IPS-11a (cell line): ENCODE data around the gene KCTD3.

Experiments used
- H3K4me3 ChIP-seq: one replicate; pipeline ENCODE4 v1.5.1; 2013; ENCODE audit warnings: low read depth, low read length, control low read depth

KCTD3 gene

DNA sequence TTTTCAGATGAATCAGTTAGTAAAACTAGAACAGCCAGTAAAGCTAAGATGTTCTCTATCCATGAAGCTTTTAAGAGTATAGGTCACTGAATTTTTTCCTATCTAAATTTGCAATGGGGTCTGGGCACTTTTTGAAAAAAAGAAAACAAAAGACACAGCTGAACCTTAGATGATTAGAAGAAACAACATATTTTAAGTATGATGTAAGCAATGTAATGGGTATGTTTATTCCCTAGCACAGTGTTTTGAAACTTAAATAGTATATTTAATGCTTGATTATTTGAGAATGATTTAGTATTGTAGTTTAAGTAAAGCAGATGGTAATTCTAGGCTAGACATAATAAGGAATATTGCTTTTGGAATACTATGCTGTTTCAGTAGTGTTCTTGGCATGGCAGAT is 36.2 kb downstream of the KCTD3 start:
- no peak overlapping the region for H3K4me3 ChIP-seq

DNA sequence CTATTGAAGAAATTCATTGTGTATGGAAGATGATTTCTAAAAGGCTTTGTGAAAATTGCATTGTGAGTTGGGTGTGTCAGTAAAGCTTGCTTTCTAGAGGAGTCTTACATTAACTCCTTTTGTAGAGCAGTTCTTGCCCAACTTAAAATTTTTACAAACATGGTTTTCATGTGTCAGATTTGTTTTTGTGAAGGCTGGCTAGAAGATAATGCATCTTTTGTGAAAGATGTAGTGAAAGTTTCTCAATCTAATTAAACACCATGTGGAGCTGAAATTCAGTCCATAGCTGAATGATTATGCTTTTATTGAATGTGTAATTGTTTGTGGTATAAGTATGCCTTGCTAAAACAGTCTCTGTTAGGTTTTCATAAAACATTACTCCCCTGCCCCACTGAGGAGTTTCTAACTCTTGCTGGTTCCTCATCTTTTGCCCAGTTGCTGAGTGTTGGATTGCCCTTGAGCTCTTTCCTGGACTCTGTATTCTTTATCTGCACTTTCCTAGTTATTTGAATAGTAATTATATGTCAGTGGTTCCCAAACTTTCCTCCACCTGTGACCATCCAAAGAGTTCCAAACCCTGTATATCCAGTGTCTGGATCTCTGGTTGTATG is 38.0 kb downstream of the KCTD3 start:
- no peak overlapping the region for H3K4me3 ChIP-seq

DNA sequence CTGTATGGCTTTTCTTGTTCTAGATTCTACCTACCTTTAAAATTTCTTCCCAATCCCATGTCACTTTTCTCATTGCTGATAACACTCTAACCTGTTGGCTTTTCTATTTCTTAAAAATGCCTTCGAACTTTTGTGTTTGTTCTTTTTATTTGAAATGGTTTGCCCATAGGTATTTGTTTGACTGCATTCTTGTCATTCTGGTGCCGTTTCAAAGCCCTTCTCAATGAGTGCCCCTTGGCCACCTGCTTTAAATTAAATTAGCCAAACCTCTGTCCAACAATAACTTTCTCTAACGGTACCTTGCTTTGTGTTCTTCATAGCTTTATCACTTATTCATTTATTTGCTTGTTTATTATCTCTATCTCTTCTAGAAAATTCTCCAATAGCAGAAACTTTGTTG is 38.9 kb downstream of the KCTD3 start:
- H3K4me3 ChIP-seq = no peak overlapping the region

DNA sequence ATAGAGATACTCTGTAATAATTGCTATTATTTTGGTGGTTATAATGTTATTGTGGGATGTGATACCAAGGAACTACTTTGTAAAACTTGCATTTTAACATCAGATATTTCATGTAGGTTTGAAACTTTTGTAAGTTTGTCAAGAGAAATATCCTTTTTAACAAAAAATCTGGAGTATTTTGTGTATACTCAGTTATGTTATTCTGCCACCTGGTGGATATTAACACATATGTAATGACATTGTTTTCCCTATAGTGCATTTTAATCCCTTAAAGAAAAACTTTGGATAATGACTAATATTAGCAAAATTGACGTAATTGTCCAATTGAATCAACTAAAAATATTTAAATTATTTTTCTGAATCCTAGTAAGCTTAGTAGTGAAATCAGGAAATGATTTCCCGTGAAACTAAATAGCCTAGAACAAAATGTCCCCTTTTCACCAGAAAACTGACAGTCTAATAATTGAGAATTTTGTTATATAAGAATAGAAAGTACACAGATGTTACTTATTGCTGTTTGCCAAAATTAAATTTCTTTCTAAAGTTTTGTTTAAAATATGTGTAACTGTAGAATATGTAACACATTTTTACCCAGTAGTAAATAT is 39.6 kb downstream of the KCTD3 start:
- H3K4me3 ChIP-seq = no peak overlapping the region

DNA sequence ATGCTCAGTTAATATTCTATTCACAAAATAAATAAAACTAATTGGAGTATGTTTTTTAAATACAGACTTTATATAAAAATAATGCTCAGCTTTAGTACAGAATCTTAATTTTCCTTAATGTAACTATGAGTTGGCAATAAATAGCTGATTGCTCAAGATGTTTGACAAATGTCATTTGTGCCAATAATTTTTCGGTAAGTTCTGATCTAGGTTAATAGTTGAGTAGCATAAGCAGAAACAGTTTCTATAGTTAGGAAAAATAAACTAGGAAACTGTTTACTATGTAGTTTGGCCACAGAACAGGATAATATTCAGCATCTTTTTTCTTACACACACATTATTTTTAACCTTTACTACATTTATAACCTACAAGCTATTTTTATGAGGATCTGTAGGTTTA is 40.3 kb downstream of the KCTD3 start:
- no peak overlapping the region for H3K4me3 ChIP-seq

DNA sequence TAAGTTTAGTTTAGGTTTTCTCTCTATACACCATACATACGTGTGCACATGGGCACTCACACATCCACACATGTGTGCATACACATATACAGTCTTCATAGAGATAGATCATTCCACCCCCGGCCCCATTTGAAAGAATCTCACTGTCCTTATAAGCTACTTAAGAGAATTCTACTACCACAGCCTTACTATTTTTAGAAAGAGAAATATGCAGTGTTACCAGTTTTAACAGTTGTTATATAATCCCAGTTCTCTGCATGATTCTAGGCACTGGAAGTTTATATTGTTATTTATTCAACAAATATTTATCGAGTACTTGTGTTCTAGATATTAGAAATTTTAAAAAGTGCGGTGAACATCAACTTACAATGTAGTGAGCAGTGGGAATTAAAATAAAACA is 41.5 kb downstream of the KCTD3 start:
- H3K4me3 ChIP-seq = no peak overlapping the region

DNA sequence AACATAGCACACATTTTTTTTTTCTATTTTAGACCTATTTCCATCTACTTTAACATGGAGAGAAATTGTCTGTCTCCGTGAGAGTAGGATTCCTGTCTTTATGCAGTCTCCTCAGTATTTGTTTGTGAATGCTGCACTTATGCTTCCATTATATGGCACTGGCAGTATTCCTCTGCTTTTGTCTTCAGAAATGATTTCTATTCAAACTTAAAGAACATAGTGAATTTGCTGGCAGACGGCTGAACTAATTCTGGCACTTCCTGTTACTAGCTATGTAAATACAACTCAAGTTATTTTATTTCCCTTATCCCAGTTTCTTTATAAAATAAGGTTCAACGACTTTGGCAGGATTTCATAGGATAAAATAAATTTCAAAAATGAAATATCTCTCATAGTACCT is 45.3 kb downstream of the KCTD3 start:
- H3K4me3 ChIP-seq = no peak overlapping the region

DNA sequence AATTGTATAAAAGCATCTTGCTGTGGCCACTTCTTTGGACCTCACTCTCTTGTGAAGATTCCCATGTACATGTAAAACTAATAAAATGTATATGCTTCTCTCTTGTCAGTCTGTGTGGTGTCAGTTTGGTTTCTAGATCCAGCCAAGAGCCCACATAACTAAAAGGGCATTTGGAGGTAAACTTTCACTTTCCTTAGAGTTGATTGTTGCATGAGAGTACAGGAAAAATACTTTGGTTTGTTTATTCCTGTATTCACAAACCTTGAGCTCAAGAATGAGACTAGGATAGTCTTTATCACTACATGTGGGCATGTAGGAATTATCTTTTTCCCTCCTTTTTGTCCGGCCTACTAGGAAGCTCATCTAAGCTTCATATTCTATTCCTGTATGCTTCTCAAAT is 50.9 kb downstream of the KCTD3 start:
- H3K4me3 ChIP-seq = no peak overlapping the region

DNA sequence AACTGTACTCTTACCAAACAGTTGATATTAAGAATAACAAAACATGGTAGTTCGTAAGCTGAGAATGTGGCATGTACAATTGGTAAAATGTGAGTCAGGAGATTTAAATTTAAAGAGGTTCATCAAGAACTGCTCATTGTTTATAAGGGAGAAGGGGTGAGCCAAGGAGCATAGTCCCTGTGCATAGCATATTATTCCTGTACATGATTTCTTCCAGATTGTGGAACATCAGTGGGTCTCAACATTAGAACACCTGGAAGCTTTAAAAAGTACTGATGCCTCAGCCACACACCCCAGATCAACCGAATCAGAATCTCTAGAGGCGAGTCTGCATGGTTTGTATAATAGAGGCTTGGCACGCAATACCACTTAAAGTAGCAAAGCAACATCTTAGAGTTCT is 56.1 kb downstream of the KCTD3 start:
- no peak overlapping the region for H3K4me3 ChIP-seq

DNA sequence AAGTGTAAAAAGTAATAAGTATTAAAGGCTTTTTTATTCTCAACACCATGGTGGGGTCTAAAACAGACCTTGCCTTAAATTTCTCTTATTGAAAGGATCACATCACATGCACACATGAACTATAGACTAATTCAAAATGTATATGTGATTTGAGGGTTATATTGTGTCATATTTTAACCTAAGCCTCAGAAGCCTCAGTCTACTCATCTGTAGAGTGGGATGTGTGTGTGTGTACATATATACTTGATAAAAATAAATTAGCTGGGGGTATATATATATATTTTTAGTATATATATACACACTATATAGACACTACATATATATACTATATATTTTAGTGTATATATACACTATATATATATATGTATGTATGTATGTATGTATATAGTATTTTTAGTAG is 58.8 kb downstream of the KCTD3 start:
- H3K4me3 ChIP-seq = no peak overlapping the region

DNA sequence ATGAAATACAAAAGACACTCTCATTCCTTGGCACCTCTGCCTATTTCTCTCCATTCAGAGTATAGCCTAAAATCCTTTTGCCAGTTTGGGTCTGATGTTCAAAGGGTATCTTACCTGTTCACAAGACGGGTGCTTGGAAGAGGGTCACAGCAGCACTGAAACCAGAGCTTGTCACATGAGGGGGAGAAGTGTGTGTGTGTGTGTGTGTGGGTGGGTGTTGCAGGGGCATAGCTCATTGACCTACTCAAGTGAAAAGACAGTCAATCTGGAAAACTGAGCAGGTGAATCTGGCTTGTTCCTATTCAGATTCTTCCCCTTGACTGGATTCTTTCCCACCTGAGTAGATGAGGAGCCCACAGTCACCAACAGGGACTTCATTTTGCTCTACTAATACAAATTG is 63.9 kb downstream of the KCTD3 start:
- no peak overlapping the region for H3K4me3 ChIP-seq

DNA sequence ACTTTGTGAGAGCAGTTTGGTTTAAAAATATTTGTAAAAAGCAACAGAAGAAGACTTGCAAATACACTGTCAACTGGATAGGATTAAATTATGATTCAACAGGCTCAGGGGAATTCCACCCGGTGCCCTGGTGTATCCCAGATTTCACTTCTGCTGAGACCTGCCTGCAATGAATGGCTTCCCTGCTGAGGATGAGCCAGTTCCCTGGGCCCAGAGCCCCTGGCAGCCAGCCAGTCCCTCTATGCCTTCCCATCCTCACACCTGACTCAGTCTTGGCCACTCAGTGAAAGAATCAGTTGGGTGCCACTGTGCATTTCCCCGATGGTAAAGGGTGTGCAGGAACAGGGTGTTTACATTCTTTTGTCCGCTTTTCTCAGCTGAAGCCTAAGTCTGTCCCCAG is 64.4 kb downstream of the KCTD3 start:
- H3K4me3 ChIP-seq = no peak overlapping the region

DNA sequence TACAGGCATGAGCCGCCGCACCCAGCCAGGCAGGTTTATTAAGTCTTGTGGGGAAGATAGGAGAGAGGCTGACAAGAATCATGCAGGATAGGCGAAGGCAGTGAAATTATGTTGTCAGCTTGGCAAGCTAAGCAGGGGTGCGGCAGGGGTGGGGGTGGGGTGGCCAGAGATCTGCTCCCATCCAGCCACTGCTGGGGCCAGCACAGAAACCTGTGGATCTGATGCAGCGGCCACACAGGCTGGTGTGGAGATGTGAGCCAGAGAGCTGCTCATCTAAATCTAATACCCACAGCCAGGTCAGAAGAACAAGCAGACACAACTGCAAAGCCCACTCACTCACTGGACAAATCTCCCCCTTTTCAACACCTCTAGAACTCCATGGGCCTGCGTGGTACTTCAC is 68.7 kb downstream of the KCTD3 start:
- H3K4me3 ChIP-seq = no peak overlapping the region

DNA sequence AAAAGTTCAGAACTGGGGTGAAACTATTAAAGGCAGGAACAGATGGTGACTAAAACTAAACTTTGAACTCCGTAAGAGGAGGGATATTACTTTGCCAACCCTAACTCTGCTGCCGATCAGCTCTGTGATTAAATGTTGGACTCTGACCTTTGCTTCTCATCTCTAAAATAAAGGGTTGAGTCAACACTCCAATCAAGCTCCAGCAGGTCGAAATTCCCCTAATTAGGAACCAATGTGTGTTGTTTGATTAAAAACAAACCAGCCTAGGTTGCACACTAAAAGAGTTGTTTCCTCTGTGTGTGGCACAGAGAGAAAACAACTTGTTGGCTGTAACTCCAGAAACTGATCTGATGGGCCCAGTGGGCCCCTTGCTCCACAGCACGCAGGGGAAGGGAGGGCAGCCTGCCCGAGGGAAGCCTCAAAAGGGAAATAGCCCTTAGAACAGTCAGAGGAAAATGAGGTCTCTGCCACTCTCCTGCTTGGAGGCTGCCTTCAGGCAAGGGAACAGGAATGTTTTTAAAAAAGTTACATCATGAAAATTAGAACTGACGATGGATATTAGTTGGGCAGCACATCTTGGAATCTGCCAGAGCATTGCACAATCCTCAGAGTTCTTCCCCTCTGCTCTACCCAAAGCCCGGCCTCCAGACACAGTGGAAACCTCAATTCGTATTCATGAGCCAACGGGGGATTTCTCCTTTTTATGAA is 69.3 kb downstream of the KCTD3 start:
- H3K4me3 ChIP-seq = no peak overlapping the region

DNA sequence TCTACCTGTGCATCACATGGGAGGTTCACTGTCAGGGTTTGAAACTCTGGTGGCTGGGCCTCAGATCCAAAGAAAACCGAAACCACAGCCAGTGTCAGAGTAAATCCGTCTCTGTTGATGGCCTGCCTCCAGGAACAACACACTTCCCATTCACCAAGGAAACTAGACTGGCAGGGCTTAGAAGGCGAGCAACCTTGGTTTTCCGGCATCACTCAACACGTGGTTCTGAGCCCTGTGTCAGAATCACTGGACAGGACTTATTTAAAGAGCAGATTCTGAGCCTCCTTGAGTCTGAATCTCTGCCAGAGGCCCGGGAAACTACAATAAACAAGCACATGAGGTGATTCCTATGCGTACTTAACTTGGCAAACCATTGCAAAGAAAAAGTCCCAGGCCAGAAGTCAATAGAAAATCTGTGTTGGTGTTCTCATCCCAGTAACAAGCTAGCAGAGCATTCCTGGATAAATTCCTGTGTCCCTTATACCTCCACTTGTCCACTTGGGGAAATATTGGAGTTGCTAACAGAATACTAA is 70.0 kb downstream of the KCTD3 start:
- H3K4me3 ChIP-seq = no peak overlapping the region

DNA sequence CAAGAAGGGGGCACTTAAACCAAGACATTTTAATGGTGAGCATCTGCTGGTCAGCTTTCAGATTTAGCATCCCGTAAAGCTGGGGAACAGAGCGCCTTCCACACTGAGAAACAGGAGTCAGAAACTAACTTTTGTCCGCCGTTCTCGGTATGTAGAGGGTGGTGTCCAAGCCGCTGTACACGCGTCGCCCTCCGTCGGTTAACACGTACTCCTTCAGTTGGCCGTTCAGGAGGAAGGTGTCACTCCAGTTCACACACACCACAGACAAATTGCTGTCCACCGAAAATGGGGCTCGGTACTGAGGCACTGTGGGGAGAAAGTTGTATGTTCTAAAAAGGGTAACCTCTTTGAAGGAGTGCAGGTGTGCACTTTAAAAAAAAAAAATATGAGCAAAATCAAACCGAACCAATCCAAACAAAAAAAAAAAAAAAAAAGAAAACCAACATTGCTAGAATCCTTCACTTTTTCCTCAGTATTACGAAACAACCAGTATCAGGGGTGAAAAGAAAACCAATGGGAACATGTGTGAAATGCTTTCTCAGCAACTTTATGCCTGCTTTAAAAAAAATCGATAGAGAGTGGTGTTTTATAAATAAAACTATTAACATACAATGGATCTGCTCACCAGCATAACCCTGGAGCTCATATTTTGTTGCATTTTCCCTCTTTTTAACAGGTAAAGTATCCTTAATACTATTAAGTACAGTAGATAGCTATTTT is 73.5 kb downstream of the KCTD3 start:
- H3K4me3 ChIP-seq = no peak overlapping the region

DNA sequence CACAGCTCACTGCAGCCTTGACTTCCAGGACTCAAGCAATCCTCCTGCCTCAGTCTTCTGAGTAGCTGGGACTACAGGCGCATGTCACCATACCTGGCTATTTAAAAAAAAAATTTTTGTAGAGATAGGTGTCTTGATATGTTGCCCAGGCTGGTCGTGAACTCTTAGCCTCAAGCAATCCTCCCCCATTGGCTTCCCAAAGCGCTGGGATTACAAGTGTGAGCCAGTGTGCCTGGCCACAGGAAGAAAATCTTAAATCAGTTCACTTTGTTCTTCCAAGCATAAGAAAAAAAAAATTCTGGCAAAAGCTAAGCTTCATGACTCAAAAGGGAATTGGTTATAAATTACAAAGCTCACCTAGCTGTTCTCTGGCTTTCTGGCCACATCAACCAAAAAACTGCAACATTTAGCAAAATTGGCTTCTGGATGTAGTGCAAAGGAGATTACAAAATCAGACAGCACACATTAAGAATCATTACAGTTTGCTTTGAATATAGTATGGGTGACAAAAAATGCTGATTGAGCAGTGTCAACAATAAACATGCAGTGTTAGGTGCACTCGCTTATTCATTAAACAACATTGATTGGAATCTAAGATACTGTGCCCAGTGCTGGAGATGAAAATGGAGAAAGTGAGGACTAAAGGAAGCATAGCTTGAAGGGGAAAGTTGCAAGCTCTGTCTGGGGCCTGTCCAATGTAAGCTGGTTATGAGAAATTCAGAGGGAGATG is 76.7 kb downstream of the KCTD3 start:
- no peak overlapping the region for H3K4me3 ChIP-seq

DNA sequence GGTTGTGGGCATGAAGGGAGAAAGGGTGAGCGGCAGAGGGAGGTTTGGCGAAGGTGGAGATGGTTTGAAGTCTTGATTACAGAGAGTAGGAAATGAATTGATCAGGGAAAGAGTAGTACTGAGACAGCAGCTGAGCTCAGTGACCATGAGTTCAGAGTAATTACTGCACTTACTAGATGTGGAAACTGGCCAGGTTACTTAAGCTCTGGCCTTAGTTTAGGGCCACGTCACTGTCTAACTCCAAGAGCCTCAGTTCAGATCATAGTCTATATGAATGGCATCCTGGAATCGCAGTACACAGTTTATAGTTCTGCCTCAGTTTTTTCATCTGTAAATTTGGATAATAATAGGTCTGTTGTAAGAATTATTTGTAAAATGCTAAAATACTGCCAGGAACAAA is 78.1 kb downstream of the KCTD3 start:
- H3K4me3 ChIP-seq = no peak overlapping the region

DNA sequence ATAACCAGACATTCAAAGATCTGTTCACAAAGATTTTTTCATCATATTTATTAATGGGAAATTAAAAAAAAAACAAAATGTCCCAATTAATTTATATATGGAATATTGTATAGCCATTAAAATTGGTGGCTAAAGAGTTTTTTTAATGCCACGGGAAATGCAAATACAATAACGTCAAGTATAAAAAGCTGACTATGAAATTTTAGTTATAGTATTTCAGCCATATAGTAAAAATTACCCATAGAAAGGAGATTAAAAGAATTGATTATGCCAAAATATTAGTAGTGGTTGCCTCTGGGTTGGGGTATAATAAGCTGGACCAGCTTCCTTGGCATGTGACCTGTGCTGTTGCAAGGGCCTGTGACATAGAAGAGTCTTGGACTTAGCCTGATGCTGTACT is 78.8 kb downstream of the KCTD3 start:
- H3K4me3 ChIP-seq = no peak overlapping the region

DNA sequence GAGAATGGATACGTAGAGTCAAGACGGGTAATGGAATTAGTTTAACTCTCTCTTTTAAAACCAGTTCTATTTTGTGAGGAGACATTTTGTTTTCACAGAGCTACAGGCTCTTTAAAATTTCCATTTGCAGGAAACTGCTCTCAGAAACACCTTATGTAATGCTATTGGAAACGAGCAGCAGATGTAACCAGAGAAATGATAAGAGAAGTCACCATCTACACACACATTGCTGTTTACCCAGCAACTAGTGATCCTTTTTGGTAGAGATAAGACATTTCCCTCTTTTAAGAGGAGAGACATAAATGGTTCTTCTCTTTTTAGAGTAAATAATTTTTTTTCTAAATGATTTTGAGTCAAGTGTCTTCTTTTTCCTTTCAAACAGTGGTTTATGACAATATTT is 80.6 kb downstream of the KCTD3 start:
- no peak overlapping the region for H3K4me3 ChIP-seq

DNA sequence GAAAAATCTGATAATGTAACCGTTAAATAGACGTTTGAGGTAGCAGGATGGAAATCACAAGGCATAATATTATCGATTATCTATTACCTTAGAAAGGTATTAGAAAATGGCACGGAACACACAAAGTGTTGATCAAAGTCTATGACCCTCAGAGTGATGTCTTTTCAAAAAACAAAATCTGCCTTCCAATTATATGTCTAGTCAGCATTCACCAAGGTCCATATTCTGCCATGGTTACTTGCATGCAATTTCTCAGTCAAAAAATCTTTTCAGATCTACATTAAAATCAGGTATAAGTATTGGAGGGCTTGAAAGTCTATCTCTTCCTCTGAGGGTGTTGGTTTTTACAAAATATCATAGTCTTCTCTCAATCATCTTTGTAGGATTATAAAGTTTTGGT is 81.9 kb downstream of the KCTD3 start:
- no peak overlapping the region for H3K4me3 ChIP-seq
